ENCODE measurements around the gene IGSF3. TPM values are rescaled to one million over a fixed set of nuclear protein-coding genes. Genes with fewer than 3 reads are reported as not detected.

The IGSF3 gene
- total RNA-seq, 1 experiment from 2014 or later, result 32.4 TPM

DNA sequence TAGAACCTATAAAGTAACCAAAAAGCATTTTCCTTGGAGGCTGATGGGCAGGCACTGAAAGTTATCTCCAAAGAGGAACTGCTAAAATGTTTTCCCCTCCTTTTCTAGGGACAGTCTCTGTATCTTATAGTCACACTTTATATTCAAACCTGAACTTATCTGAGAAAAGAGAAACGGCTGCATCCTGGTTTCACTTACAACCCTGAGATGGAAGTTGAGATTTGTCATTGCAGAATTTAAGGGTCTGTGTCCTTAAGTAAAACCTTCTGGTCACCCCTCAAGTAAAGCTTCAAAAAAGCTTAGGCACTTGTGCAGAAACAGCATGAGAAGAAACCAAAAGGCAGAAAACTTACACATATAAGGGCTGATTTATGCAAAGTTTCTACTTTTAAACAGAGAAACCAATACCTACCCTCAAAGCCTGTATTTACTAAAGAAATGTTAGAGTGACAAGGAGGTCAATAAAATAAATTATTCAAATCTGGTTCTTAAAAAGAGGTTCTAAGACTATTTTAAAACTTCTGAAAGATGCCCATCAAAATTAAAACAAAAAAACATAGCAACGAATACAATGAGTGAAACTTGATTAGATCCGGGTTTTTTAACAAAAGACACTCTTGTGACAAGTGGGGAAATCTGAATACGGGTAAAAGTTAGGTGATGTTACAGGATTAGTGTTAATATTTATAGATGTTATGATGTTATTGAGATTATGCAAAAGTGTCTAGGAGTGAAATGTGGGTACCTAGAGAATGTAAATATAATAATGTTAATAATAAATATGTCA is 106.6 kb downstream of the IGSF3 start:
- ChIA-PET POLR2A (no interaction called here), CTCF (no interaction called here)
- ATAC-seq (no peak), DNase-seq (ENCODE audit: low spot score) (no peak)
- Mint-ChIP-seq H3K4me1 (peaks cover 4% of the 10 kb centered on the region; the same call in 1 of the 2 replicates), H3K27ac (no peak overlapping the region), H3K4me3 (no peak overlapping the region), H3K36me3 (peaks cover 26% of the 10 kb centered on the region), H3K27me3 (ENCODE audit: low read depth) (no peaks in the 10 kb centered on the region), H3K9me3 (peaks cover 27% of the 10 kb centered on the region)
- TF ChIP-seq CREB1 (CRISPR knock-in tag; IDR thresholded peaks at IDR 0.05) (no peak), NFATC4 (CRISPR knock-in tag; IDR thresholded peaks at IDR 0.05) (no peak), ZBTB21 (CRISPR knock-in tag; IDR thresholded peaks at IDR 0.05; ENCODE audit: borderline replicate concordance) (no peak), ZNF423 (CRISPR knock-in tag; IDR thresholded peaks at IDR 0.05) (no peak), TEAD4 (CRISPR knock-in tag; IDR thresholded peaks at IDR 0.05) (no peak), SMAD3 (CRISPR knock-in tag; IDR thresholded peaks at IDR 0.05; ENCODE audit: borderline replicate concordance) (no peak)
- TF ChIP-seq, protein P1, sequence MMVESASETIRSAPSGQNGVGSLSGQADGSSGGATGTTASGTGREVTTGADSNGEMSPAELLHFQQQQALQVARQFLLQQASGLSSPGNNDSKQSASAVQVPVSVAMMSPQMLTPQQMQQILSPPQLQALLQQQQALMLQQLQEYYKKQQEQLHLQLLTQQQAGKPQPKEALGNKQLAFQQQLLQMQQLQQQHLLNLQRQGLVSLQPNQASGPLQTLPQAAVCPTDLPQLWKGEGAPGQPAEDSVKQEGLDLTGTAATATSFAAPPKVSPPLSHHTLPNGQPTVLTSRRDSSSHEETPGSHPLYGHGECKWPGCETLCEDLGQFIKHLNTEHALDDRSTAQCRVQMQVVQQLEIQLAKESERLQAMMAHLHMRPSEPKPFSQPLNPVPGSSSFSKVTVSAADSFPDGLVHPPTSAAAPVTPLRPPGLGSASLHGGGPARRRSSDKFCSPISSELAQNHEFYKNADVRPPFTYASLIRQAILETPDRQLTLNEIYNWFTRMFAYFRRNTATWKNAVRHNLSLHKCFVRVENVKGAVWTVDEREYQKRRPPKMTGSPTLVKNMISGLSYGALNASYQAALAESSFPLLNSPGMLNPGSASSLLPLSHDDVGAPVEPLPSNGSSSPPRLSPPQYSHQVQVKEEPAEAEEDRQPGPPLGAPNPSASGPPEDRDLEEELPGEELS (CRISPR knock-in tag; IDR thresholded peaks at IDR 0.05), result no peak
- TF ChIP-seq, protein P2, sequence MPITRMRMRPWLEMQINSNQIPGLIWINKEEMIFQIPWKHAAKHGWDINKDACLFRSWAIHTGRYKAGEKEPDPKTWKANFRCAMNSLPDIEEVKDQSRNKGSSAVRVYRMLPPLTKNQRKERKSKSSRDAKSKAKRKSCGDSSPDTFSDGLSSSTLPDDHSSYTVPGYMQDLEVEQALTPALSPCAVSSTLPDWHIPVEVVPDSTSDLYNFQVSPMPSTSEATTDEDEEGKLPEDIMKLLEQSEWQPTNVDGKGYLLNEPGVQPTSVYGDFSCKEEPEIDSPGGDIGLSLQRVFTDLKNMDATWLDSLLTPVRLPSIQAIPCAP (CRISPR knock-in tag; IDR thresholded peaks at IDR 0.05), result no peak
- TF ChIP-seq, protein P3, sequence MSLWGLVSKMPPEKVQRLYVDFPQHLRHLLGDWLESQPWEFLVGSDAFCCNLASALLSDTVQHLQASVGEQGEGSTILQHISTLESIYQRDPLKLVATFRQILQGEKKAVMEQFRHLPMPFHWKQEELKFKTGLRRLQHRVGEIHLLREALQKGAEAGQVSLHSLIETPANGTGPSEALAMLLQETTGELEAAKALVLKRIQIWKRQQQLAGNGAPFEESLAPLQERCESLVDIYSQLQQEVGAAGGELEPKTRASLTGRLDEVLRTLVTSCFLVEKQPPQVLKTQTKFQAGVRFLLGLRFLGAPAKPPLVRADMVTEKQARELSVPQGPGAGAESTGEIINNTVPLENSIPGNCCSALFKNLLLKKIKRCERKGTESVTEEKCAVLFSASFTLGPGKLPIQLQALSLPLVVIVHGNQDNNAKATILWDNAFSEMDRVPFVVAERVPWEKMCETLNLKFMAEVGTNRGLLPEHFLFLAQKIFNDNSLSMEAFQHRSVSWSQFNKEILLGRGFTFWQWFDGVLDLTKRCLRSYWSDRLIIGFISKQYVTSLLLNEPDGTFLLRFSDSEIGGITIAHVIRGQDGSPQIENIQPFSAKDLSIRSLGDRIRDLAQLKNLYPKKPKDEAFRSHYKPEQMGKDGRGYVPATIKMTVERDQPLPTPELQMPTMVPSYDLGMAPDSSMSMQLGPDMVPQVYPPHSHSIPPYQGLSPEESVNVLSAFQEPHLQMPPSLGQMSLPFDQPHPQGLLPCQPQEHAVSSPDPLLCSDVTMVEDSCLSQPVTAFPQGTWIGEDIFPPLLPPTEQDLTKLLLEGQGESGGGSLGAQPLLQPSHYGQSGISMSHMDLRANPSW (CRISPR knock-in tag; conservative IDR thresholded peaks at IDR 0.05; ENCODE audit: low read depth), result no peak
- TF ChIP-seq, protein P4, sequence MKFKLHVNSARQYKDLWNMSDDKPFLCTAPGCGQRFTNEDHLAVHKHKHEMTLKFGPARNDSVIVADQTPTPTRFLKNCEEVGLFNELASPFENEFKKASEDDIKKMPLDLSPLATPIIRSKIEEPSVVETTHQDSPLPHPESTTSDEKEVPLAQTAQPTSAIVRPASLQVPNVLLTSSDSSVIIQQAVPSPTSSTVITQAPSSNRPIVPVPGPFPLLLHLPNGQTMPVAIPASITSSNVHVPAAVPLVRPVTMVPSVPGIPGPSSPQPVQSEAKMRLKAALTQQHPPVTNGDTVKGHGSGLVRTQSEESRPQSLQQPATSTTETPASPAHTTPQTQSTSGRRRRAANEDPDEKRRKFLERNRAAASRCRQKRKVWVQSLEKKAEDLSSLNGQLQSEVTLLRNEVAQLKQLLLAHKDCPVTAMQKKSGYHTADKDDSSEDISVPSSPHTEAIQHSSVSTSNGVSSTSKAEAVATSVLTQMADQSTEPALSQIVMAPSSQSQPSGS (CRISPR knock-in tag; IDR thresholded peaks at IDR 0.05; ENCODE audit: borderline replicate concordance, low read depth), result no peak
- TF ChIP-seq, protein P5, sequence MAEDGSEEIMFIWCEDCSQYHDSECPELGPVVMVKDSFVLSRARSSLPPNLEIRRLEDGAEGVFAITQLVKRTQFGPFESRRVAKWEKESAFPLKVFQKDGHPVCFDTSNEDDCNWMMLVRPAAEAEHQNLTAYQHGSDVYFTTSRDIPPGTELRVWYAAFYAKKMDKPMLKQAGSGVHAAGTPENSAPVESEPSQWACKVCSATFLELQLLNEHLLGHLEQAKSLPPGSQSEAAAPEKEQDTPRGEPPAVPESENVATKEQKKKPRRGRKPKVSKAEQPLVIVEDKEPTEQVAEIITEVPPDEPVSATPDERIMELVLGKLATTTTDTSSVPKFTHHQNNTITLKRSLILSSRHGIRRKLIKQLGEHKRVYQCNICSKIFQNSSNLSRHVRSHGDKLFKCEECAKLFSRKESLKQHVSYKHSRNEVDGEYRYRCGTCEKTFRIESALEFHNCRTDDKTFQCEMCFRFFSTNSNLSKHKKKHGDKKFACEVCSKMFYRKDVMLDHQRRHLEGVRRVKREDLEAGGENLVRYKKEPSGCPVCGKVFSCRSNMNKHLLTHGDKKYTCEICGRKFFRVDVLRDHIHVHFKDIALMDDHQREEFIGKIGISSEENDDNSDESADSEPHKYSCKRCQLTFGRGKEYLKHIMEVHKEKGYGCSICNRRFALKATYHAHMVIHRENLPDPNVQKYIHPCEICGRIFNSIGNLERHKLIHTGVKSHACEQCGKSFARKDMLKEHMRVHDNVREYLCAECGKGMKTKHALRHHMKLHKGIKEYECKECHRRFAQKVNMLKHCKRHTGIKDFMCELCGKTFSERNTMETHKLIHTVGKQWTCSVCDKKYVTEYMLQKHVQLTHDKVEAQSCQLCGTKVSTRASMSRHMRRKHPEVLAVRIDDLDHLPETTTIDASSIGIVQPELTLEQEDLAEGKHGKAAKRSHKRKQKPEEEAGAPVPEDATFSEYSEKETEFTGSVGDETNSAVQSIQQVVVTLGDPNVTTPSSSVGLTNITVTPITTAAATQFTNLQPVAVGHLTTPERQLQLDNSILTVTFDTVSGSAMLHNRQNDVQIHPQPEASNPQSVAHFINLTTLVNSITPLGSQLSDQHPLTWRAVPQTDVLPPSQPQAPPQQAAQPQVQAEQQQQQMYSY (CRISPR knock-in tag; IDR thresholded peaks at IDR 0.05), result no peak
- TF ChIP-seq, protein P6, sequence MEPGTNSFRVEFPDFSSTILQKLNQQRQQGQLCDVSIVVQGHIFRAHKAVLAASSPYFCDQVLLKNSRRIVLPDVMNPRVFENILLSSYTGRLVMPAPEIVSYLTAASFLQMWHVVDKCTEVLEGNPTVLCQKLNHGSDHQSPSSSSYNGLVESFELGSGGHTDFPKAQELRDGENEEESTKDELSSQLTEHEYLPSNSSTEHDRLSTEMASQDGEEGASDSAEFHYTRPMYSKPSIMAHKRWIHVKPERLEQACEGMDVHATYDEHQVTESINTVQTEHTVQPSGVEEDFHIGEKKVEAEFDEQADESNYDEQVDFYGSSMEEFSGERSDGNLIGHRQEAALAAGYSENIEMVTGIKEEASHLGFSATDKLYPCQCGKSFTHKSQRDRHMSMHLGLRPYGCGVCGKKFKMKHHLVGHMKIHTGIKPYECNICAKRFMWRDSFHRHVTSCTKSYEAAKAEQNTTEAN (CRISPR knock-in tag; IDR thresholded peaks at IDR 0.05), result no peak

Data from WTC11 (cell line).